ENCODE data around the gene OR2H2. TPM values are rescaled to one million over a fixed set of nuclear protein-coding genes. Genes with fewer than 3 reads are reported as not detected.

Gene OR2H2
- total and polyA plus RNA-seq, 8 donors, result 0.10 to 0.30 (median 0.14) TPM; not detected in 2

DNA sequence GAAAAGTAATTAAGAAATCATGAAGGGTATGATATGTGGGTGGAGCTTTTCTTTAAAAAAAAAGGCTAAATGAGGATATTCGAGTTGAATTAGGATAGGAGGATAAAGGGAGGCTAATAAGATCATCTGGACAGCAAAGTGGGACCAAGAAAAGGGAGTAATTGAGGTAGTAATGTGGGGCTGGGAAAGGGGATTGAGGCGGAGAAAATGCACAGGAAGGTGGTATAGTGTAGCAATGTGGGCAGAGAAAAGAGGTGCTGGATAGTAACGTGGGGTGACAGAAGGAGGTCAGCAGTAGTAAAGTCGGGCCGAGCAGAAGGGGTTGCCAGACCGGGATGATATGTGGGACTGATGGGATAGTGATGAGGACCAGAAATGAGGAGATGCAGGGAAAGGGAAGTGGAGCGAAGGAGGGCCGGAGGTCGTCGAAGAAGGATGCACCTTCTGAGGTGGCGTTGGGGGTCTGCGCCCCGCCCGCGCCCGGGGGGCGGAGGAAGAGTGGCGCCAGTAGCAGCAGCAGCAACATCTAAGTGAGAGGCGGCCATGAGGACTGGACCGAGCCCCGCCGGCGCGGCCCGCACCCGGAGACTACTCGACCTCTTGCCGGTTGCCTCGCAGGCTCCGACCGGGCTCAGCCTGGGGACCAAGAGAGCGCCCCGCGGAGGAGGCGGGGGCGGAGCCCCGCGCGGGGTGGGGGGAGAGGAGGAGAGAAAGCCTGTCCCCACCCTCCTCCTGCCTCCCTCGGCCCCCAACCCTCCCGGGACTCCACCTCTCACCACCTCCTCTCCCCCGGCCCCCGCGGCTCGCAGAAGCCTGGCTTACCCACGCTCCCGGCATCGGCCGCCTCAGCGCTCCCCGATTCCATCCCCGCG lies 47.2 kb downstream of the OR2H2 start:
- no peaks in the 10 kb centered on the region for H3K9me3 ChIP-seq
- H3K27ac ChIP-seq, result peak overlapping the region; percentile 6 to 55
- H3K4me3 ChIP-seq, result peak overlapping the region; percentile 64 to 72
- peaks cover 0 to 25% of the 10 kb centered on the region in 2 donors for H3K27me3 ChIP-seq
- intact Hi-C loops (cut with DNase I), result no loop called here
- ATAC-seq (peak; percentile 43), DNase-seq (peak; percentile 45 to 90 (median 75))
- peaks cover 6 to 42% of the 10 kb centered on the region in 2 donors for H3K4me1 ChIP-seq
- H3K36me3 ChIP-seq, result no peaks in the 10 kb centered on the region
- TF ChIP-seq, protein P1, sequence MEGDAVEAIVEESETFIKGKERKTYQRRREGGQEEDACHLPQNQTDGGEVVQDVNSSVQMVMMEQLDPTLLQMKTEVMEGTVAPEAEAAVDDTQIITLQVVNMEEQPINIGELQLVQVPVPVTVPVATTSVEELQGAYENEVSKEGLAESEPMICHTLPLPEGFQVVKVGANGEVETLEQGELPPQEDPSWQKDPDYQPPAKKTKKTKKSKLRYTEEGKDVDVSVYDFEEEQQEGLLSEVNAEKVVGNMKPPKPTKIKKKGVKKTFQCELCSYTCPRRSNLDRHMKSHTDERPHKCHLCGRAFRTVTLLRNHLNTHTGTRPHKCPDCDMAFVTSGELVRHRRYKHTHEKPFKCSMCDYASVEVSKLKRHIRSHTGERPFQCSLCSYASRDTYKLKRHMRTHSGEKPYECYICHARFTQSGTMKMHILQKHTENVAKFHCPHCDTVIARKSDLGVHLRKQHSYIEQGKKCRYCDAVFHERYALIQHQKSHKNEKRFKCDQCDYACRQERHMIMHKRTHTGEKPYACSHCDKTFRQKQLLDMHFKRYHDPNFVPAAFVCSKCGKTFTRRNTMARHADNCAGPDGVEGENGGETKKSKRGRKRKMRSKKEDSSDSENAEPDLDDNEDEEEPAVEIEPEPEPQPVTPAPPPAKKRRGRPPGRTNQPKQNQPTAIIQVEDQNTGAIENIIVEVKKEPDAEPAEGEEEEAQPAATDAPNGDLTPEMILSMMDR (IDR thresholded peaks at IDR 0.05), result no peak

DNA sequence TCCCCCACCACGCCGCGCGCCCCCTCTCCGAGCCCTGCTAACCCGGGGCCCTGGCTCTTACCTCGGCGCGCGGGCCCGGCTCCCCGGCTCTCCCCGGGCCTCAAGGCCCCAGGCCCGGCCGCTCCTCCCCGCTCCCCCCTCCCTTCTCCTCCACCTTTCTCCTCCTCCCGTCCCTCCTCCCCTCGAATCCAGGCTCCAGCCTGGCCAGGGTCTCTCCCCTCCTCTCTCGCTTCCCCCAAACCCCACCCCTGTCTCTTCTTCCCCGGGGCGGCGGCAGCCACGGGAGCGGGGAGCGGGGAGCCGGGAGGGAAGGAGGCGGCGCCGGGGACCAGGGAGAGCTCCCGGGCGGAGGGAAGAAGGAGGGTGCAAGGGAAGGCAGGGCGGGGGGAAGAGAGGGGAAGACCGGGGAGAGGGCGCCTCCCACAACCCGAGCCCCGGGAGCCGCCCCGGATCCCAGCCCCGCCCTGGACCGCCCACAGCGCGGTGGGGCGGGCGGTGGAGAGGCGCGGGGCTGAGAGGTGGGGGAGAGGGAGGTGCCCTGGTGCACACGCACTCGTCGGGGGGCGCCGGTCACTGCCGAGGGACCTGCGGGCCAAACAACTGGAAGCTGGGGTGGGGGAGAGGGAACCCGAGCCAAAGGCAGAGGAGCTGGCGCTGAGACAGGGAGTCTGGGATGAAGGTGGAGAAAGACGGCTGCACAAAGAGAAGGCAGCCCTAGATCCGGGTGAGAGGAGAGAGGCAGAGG lies 48.0 kb downstream of the OR2H2 start, which contains the start of gene GABBR1:
GABBR1 (minus strand) TSS at position 395 of the 745 bp plus-strand sequence. CDS start 798 bp downstream, outside the sequence.
- TF ChIP-seq, protein P1 (IDR thresholded peaks at IDR 0.05), result no peak
- no peaks in the 10 kb centered on the region for H3K9me3 ChIP-seq
- intact Hi-C loops (cut with DNase I), result no loop called here
- no peaks in the 10 kb centered on the region for H3K36me3 ChIP-seq
- peak within 1 kb of the TSS; percentile 6 to 55 for H3K27ac ChIP-seq
- H3K4me3 ChIP-seq, result peak within 1 kb of the TSS; percentile 64 to 72
- peak; percentile 87 to 96 (median 92) for DNase-seq
- peaks cover 0 to 20% of the 10 kb centered on the region in 2 donors for H3K27me3 ChIP-seq
- H3K4me1 ChIP-seq, result peaks cover 6 to 35% of the 10 kb centered on the region in 2 donors
- peak; percentile 95 for ATAC-seq

DNA sequence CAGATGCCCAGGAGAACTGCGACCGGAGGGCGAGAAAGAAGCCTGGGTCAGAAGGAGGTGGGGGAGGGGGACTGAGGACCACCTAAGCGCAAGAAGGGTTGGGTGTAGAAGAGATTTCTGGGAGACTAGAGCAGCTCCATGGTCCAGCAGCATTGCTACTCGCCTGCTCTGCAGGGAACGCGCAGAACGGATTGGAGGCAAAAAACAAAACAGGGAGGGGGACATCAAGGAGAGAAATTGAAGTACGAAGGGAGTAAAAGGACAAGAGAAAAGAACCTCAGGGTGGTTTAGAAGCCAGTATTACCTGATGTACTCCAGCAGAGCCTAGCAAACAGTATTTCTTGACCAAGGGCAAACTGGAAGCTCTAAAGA lies 48.6 kb downstream of the OR2H2 start:
- H3K36me3 ChIP-seq, result no peaks in the 10 kb centered on the region
- peaks cover 0 to 20% of the 10 kb centered on the region in 2 donors for H3K27me3 ChIP-seq
- peak overlapping the region; percentile 64 to 72 for H3K4me3 ChIP-seq
- intact Hi-C loops (cut with DNase I), result no loop called here
- TF ChIP-seq, protein P1 (IDR thresholded peaks at IDR 0.05), result no peak
- ATAC-seq, result peak; percentile 4
- H3K4me1 ChIP-seq, result peaks cover 6 to 31% of the 10 kb centered on the region in 2 donors
- peak overlapping the region in 1 of 2 donors; percentile 6 for H3K27ac ChIP-seq
- H3K9me3 ChIP-seq, result no peaks in the 10 kb centered on the region
- no peak for DNase-seq

DNA sequence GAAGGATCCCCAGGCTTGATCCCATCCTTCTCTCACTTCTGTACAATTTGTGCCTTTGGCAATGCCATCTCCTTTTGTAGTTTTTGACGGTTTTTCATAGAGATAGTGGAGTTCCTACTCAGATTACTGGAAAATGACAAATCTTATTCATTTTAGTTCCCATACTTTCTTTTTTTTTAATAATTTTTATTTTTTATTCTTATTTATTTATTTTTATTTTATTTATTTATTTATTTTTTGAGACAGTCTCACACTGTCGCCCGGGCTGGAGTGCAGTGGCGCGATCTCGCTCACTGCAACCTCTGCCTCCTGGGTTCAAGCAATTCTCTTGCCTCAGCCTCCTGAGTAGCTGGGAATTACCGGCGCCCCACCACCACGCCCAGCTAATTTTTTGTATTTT lies 52.3 kb downstream of the OR2H2 start:
- DNase-seq (no peak), ATAC-seq (no peak)
- Histone ChIP-seq H3K27me3 (peaks cover 0 to 4% of the 10 kb centered on the region in 2 donors), H3K9me3 (no peaks in the 10 kb centered on the region), H3K4me3 (no peak overlapping the region), H3K4me1 (peaks cover 0 to 5% of the 10 kb centered on the region in 2 donors), H3K36me3 (no peaks in the 10 kb centered on the region), H3K27ac (no peak overlapping the region)
- intact Hi-C loops (cut with DNase I), result no loop called here
- TF ChIP-seq, protein P1 (IDR thresholded peaks at IDR 0.05), result no peak

Other genes starting within 250 kb of the OR2H2 start
- gene OR5V1, start 216.3 kb upstream of the OR2H2 start, total RNA-seq, result not detected
- not detected for gene OR5V1, start 216.3 kb upstream of the OR2H2 start, polyA plus RNA-seq (ENCODE audit: insufficient read length in 6 of 6)
- gene OR12D3, start 209.8 kb upstream of the OR2H2 start, total RNA-seq, result not detected
- not detected for gene OR12D3, start 209.8 kb upstream of the OR2H2 start, polyA plus RNA-seq (ENCODE audit: insufficient read length in 6 of 6)
- not detected for gene OR12D2, start 189.5 kb upstream of the OR2H2 start, total RNA-seq
- gene OR12D2, start 189.5 kb upstream of the OR2H2 start, polyA plus RNA-seq (ENCODE audit: insufficient read length in 6 of 6), result not detected
- not detected for gene OR12D1, start 170.2 kb upstream of the OR2H2 start, total RNA-seq
- not detected for gene OR12D1, start 170.2 kb upstream of the OR2H2 start, polyA plus RNA-seq (ENCODE audit: insufficient read length in 6 of 6)
- gene OR10C1, start 145.8 kb upstream of the OR2H2 start, total RNA-seq, result not detected
- not detected for gene OR10C1, start 145.8 kb upstream of the OR2H2 start, polyA plus RNA-seq (ENCODE audit: insufficient read length in 6 of 6)
- gene OR11A1, start 128.1 kb upstream of the OR2H2 start, total RNA-seq, result not detected
- under 1 TPM in 1 of 6 donors, not detected in 5; 0.06 TPM for gene OR11A1, start 128.1 kb upstream of the OR2H2 start, polyA plus RNA-seq (ENCODE audit: insufficient read length in 6 of 6)
- gene OR2H1, start 128.0 kb upstream of the OR2H2 start, total RNA-seq, result not detected
- gene OR2H1, start 128.0 kb upstream of the OR2H2 start, polyA plus RNA-seq (ENCODE audit: insufficient read length in 6 of 6), result not detected
- not detected for gene MAS1L, start 97.2 kb upstream of the OR2H2 start, total RNA-seq
- gene MAS1L, start 97.2 kb upstream of the OR2H2 start, polyA plus RNA-seq (ENCODE audit: insufficient read length in 6 of 6), result not detected
- 1 to 10 TPM; 2.6 to 2.7 TPM for gene UBD, start 25.4 kb upstream of the OR2H2 start, total RNA-seq
- 1 to 10 TPM in 3 of 6 donors, under 1 TPM in 3; 0.25 to 1.9 (median 0.82) TPM for gene UBD, start 25.4 kb upstream of the OR2H2 start, polyA plus RNA-seq (ENCODE audit: insufficient read length in 6 of 6)
- 10 to 100 TPM; 25.0 to 32.0 TPM for gene GABBR1, start 48.1 kb downstream of the OR2H2 start, total RNA-seq
- gene GABBR1, start 48.1 kb downstream of the OR2H2 start, polyA plus RNA-seq (ENCODE audit: insufficient read length in 6 of 6), result 100 to 1,000 TPM in 2 of 6 donors, 10 to 100 TPM in 4; 73.5 to 122 (median 95.1) TPM
- not detected for gene MOG, start 72.0 kb downstream of the OR2H2 start, total RNA-seq
- gene MOG, start 72.0 kb downstream of the OR2H2 start, polyA plus RNA-seq (ENCODE audit: insufficient read length in 6 of 6), result under 1 TPM in 1 of 6 donors, not detected in 5; 0.10 TPM
- not detected for gene ZFP57, start 96.0 kb downstream of the OR2H2 start, total RNA-seq
- under 1 TPM in 2 of 6 donors, not detected in 4; 0.61 to 0.68 TPM for gene ZFP57, start 96.0 kb downstream of the OR2H2 start, polyA plus RNA-seq (ENCODE audit: insufficient read length in 6 of 6)
- gene HLA-F, start 138.3 kb downstream of the OR2H2 start, total RNA-seq, result 100 to 1,000 TPM in 1 of 2 donors, 10 to 100 TPM in 1; 98.3 to 197 TPM
- 10 to 100 TPM; 15.4 to 23.9 (median 18.1) TPM for gene HLA-F, start 138.3 kb downstream of the OR2H2 start, polyA plus RNA-seq (ENCODE audit: insufficient read length in 6 of 6)
- 10 to 100 TPM; 11.1 to 17.7 TPM for gene HLA-G, start 242.7 kb downstream of the OR2H2 start, total RNA-seq
- 10 to 100 TPM in 3 of 6 donors, 1 to 10 TPM in 3; 5.1 to 19.5 (median 10.0) TPM for gene HLA-G, start 242.7 kb downstream of the OR2H2 start, polyA plus RNA-seq (ENCODE audit: insufficient read length in 6 of 6)